ENCODE data around the gene CRK. TPM values are rescaled to one million over a fixed set of nuclear protein-coding genes. Genes with fewer than 3 reads are reported as not detected.

The CRK gene
- total and polyA plus RNA-seq, 12 donors: 22.2 to 47.5 (median 36.0) TPM

- ATAC-seq (peak in 7 of 8 donors; percentile 2 to 15 (median 4)), DNase-seq (peak; percentile 73 to 77)
- Histone ChIP-seq H3K9me3 (no peaks in the 10 kb centered on the region), H3K36me3 (peaks cover 0 to 21% (median 14%) of the 10 kb centered on the region in 9 donors), H3K27me3 (peaks cover 0 to 41% (median 0%) of the 10 kb centered on the region in 7 donors), H3K27ac (peak overlapping the region; percentile 90 to 100 (median 98)), H3K4me3 (peak overlapping the region; percentile 10 to 78 (median 72)), H3K4me1 (peaks cover 21 to 81% (median 62%) of the 10 kb centered on the region in 9 donors)
- TF ChIP-seq CTCF (IDR thresholded peaks at IDR 0.05): no peak
- WGBS, 2 donors: 32 to 40% methylated on average over 72 to 74 of the region's 74 CpGs
- intact Hi-C loops (cut with DNase I): loop anchor here in 2 of 10 donors (2.0 to 10.0 kb wide), 2 partner anchors 30 to 122 kb away; partner anchors contain the start of gene INPP5K (in 1 of the 2)
Measured at GRCh38 chr17:1486802-1487695, 31.0 kb upstream of the CRK start.

GRCh38 chr17:1485423-1486376, 29.7 kb upstream of the CRK start:
- Histone ChIP-seq H3K4me1 (peaks cover 21 to 85% (median 56%) of the 10 kb centered on the region in 9 donors), H3K36me3 (peaks cover 0 to 35% (median 24%) of the 10 kb centered on the region in 9 donors), H3K27me3 (peaks cover 0 to 38% (median 0%) of the 10 kb centered on the region in 7 donors), H3K9me3 (no peaks in the 10 kb centered on the region), H3K4me3 (peak overlapping the region; percentile 49 to 78 (median 72)), H3K27ac (peak overlapping the region; percentile 90 to 100 (median 98))
- intact Hi-C loops (cut with DNase I): loop anchor here in 2 of 10 donors (2.0 to 10.0 kb wide), 3 partner anchors 29 to 121 kb away; partner anchors contain the start of genes CRK (in 1 of the 2) and INPP5K (in 1 of the 2)
- ATAC-seq (peak; percentile 17 to 37 (median 23)), DNase-seq (peak; percentile 79 to 83)
- 2 to 3% methylated on average over 90 to 127 of the region's 127 CpGs for WGBS, 2 donors
- no peak for TF ChIP-seq CTCF (IDR thresholded peaks at IDR 0.05)

- H3K27ac ChIP-seq: peak overlapping the region; percentile 90 to 100 (median 98)
- no peak for TF ChIP-seq CTCF (IDR thresholded peaks at IDR 0.05)
- H3K36me3 ChIP-seq: peaks cover 0 to 43% (median 32%) of the 10 kb centered on the region in 9 donors
- H3K4me1 ChIP-seq: peaks cover 21 to 77% (median 48%) of the 10 kb centered on the region in 9 donors
- ATAC-seq: peak in 7 of 8 donors; percentile 5 to 40 (median 20)
- intact Hi-C loops (cut with DNase I): loop anchor here in 1 of 10 donors (2.0 to 10.0 kb wide), 2 partner anchors 28 to 120 kb away; partner anchors contain the start of gene CRK
- DNase-seq: peak; percentile 64 to 74
- 3 to 6% methylated on average over 16 to 19 of the region's 19 CpGs for WGBS, 2 donors
- H3K27me3 ChIP-seq: peaks cover 0 to 38% (median 0%) of the 10 kb centered on the region in 7 donors
- H3K9me3 ChIP-seq: no peaks in the 10 kb centered on the region
- peak overlapping the region; percentile 49 to 78 (median 72) for H3K4me3 ChIP-seq
Measured at GRCh38 chr17:1484676-1485422, 28.8 kb upstream of the CRK start.
